GM06990 (cell line): ENCODE measurements around the gene FIBP.

Experiments
- DNase-seq: peaks from one replicate; pipeline ENCODE4 v3.0.0-alpha.2; 2011; ENCODE audit not compliant: insufficient read length; ENCODE audit errors: extremely low read depth
- H3K27me3 ChIP-seq: replicated peaks from 2 replicates; pipeline ENCODE4 v1.6.0; 2011; ENCODE audit warnings: low read length; ENCODE audit not compliant: control insufficient read depth, insufficient read depth
- H3K36me3 ChIP-seq: 2 replicates; pipeline ENCODE4 v1.5.1; 2011; ENCODE audit warnings: low read length; ENCODE audit not compliant: control insufficient read depth, insufficient read depth
- H3K4me3 ChIP-seq: replicated peaks from 2 replicates; pipeline ENCODE4 v1.5.1; 2011; ENCODE audit warnings: low read depth, mild to moderate bottlenecking, control low read depth, low read length
- CTCF ChIP-seq: IDR thresholded peaks from 2 replicates; pipeline ENCODE4 v1.5.1; 2011; ENCODE audit warnings: low read length, control low read depth, mild to moderate bottlenecking, inconsistent platforms; ENCODE audit not compliant: insufficient read depth, poor library complexity, severe bottlenecking

FIBP gene

DNA sequence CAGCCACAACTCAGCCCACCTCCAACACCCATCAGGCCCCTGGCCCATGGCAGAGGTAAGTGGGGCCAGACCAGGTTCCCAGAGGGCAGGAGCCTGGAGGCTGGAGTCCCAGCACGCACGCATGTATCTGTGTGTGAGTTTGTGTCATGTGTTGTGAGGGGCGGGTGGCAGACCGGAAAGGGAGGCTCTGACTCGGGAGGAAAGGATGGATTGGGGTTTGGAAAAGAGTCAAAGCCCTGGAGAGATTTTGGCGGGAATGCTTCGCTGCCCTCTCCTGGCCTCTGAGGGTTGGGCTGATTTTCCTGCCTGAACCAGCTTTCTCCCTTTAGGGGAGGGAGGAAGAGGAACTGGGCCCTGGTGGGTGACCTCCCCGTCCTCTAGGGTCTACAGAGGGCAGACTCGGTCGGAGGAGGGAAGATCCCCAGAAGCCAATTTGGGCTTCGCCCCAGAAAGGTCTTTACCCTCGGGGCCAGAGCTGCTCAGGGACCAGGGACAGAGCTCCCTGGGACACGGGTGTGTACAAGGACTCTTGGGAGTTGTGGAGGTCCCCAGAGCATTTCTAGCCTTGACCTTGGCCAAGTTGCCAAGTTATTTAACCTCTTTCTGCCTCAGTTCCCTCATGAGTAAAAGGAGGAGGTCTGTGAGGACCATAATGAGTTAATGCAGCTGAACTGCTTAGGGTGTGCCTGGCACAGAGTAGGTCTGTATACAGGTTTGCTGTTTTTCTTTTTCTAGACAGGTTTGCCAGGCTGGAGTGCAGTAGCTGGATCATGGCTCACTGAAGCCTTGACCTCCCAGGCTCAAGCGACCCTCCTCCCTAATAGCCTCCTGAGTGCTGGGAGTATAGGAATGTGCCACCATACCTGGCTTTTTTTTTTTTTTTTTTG is 23.7 kb upstream of the FIBP start:
- Histone ChIP-seq H3K4me3 (no peak overlapping the region), H3K36me3 (no peaks in the 10 kb centered on the region), H3K27me3 (no peaks in the 10 kb centered on the region)
- no peak for DNase-seq
- peak; percentile 11 for TF ChIP-seq CTCF

- Histone ChIP-seq H3K4me3 (no peak overlapping the region), H3K36me3 (no peaks in the 10 kb centered on the region), H3K27me3 (no peaks in the 10 kb centered on the region; the same call in 1 of the 2 replicates)
- no peak for TF ChIP-seq CTCF
- no peak for DNase-seq
These were observed 19.6 kb upstream of the FIBP start for GRCh38 chr11:65907878-65908277.

GRCh38 chr11:65906602-65907001 is 18.3 kb upstream of the FIBP start:
- no peak for DNase-seq
- no peak overlapping the region for H3K4me3 ChIP-seq
- no peaks in the 10 kb centered on the region; the same call in 1 of the 2 replicates for H3K27me3 ChIP-seq
- no peak for TF ChIP-seq CTCF
- H3K36me3 ChIP-seq = no peaks in the 10 kb centered on the region

DNA sequence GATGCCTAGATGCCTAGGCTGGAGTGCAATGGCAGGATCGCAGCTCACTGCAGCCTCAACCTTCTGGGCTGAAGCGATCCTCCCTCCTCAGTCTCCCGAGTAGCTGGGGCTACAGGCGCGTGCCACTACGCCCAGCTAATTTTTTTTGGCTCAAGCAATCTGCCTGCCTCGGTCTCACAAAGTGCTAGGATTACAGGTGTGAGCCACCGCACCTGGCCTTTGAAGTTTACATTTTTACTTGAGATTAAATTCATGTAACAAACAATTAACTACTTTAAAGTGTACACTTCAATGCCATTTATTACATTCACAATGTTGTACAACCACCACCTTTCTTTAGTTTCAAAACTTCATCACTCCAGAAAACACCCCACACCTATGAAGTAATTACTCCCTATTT is 15.4 kb upstream of the FIBP start:
- no peak for TF ChIP-seq CTCF
- Histone ChIP-seq H3K36me3 (no peaks in the 10 kb centered on the region), H3K4me3 (no peak overlapping the region), H3K27me3 (no peaks in the 10 kb centered on the region; the same call in 1 of the 2 replicates)
- DNase-seq = no peak

GRCh38 chr11:65903068-65903481 is 14.8 kb upstream of the FIBP start:
- Histone ChIP-seq H3K4me3 (no peak overlapping the region), H3K27me3 (no peaks in the 10 kb centered on the region; the same call in 1 of the 2 replicates), H3K36me3 (no peaks in the 10 kb centered on the region)
- no peak for TF ChIP-seq CTCF
- no peak for DNase-seq

DNA sequence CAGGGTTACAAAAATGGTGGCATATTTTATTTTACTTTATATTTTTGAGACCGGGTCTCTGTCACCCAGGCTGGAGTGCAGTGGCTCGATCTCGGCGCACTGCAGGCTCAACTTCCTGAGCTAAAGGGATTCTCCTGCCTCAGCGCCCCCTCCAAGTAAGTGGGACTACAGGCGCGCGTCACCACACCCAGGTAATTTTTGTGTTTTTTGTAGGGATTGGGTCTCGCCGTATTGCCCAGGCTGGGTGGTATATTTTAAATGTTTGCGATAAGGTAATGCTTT is 12.6 kb upstream of the FIBP start:
- TF ChIP-seq CTCF = no peak

More for the DNA sequence above, 12.6 kb upstream of the FIBP start:
- Histone ChIP-seq H3K4me3 (no peak overlapping the region), H3K36me3 (no peaks in the 10 kb centered on the region; the same call in none of the 2 replicates), H3K27me3 (no peaks in the 10 kb centered on the region; the same call in 1 of the 2 replicates)
- no peak for DNase-seq
